Left renal pelvis (tissue), 4 donors: ENCODE data around the gene HPN. TPM values are rescaled to one million over a fixed set of nuclear protein-coding genes. Genes with fewer than 3 reads are reported as not detected.
"Not testable (repeated sequence)": the region's sequence is repeated elsewhere in the genome, so short reads cannot be mapped to it uniquely, and the experiment has no call there.

Source experiments
- DNase-seq, 4 donors: peaks; one replicate each; pipeline ENCODE4 v3.0.0-alpha.2; 2013; ENCODE audit warnings: low read depth in 4 of 4, low spot score in 3 of 4
- polyA plus RNA-seq, 4 donors: library from polyadenylated mRNA; unstranded; fragments of 120-200 nt; gene quantifications; one replicate each; pipeline ENCODE4 v1.2.1, GENCODE V29; 2013; ENCODE audit not compliant: insufficient read length in 4 of 4

HPN gene
- polyA plus RNA-seq, 4 donors, result 2.6 to 118 (median 79.0) TPM

DNA sequence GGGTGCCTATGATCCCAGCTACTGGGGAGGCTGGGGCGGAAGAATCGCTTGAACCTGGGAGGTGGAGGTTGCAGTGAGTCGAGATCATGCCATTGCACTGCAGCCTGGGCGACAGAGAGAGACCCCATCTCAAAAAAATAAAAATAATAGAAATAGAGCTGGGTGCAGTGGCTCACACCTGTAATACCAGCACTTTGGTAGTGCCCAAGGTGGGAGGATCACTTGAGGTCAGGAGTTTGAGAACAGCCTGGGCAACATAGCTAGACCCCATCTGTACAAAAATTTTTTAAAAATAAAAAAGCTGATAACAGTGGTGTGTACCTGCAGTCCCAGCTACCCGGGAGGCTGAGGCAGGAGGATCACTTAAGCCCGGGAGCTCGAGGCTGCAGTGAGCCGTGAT, 34.1 kb upstream of the HPN start:
- not testable (repeated sequence) for DNase-seq

- no peak for DNase-seq
These were observed 32.6 kb upstream of the HPN start for GRCh38 chr19:35008891-35009341.

DNA sequence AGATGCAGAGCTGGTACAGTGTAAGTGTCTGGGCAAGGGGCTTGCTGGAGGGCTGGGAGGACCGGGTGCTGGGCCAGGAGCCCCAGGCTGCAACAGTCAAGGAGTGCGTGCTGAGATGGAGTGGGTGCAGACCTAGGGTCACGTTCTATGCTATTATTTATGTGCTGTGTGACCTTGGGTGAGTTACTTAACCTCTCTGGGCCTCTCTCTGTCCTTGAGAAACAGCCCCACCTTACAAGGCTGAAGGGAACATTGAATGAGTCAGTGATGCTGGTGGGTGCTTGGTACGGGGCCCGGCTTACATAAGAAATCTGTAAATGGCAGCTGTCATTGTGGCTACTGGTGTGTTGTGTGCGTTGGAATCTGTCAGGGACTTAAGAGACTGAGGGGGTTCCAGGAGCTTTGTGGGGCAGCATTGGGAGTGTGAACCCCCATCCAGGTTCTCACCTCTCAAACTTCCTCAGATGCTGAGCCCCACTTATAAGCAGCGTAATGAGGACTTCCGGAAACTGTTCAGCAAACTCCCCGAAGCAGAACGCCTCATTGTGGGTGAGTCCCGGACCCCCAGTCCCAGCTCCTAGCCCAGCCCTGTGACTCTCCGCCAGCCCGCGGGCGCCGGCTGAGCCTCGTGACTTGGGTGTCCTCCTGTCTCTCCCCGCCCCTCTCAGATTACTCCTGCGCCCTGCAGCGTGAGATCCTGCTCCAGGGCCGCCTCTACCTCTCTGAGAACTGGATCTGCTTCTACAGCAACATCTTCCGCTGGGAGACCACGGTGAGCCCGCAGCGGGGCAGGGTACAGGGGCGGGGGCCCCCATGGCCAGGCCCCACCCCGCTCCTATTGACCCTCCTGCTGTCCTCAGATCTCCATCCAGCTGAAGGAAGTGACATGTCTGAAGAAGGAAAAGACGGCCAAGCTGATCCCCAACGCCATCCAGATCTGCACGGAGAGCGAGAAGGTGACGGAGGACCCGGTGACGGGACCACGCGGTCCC, 31.8 kb upstream of the HPN start:
- no peak for DNase-seq

- DNase-seq, result no peak
These were observed 30.3 kb upstream of the HPN start for GRCh38 chr19:35011091-35011689.

DNA sequence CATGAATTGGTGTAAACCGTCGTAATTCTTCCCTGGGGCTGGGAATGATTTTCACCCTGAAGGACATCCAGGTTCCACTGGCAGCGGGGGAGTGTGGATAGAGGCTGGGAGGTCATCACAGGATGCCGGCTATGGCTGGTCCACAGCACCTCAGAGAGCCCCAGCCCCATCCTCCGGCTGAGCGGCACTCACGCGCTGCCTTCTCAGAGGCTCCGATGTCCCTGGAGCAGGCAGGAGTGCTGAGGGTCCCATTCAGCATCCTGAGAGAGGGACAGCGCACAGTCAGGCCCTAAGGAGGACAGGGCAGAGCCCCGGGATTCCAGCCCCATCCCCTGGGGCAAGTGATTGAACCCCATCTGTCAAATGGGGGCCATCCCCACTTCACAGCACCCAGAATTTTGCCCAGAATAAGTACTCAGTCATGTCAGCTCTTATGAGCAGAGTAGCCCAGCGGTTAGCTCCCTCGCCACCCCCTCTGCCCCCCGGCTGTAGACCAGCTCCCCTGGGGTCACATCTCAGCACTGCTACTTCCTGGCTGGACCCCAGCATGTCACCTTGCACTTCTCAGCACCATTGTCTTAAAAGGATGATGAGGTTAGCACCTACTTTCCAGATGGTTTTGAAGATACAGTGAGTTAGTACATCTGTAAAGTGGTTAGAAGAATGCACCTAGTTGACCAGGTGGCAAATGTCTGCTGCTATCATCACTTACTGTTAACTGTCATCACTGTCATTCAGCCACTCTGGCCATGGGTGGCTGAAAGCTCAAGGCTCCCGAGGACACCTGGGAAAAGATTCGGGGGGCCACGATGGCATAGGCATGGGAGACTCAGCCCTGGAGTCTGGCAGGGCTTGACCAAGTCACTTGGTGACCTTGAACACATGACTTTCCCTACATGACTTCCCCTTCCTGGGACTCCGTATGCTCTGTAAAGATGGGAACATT, 29.5 kb upstream of the HPN start:
- DNase-seq, result no peak

GRCh38 chr19:35013041-35013819, 28.3 kb upstream of the HPN start:
- no peak for DNase-seq

DNA sequence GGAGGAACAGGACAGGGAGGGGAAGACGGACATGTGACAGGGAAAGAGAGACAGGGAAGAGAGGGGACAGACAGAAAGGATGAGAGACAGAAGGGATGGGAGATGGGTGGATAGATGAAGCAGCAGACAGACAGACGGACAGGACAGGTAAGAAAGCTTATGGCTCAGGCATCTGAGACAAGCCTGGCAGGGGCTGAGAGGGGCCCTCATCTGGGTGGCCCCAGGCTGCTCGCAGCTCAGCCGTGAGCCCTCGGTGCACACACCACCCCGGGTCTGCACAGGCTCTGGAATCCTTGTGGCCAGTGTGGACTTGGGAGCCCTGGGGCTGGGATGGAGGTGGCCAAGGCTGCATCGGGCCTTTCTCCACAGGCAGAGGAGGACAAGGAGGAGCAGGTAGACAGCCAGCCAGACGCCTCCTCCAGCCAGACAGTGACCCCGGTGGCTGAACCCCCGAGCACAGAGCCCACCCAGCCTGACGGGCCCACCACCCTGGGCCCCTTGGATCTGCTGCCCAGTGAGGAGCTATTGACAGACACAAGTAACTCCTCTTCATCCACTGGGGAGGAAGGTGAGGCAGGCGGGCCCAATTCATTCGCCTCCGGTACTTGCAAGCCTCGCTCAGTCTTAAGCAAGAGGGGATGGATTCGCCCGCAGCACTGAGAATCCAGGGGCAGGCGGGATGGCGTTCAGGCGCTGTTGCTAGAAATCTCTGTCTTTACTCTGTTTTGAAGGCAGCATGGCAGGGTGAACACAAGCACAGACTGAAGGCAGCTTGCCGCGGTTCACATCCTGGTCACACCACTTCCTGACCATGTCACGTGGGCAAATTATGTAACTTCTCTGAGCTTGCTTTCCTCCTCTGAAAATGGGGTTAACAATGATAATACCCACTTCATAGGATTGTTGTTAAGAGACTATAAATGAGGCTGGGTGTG, 27.4 kb upstream of the HPN start:
- no peak for DNase-seq

DNA sequence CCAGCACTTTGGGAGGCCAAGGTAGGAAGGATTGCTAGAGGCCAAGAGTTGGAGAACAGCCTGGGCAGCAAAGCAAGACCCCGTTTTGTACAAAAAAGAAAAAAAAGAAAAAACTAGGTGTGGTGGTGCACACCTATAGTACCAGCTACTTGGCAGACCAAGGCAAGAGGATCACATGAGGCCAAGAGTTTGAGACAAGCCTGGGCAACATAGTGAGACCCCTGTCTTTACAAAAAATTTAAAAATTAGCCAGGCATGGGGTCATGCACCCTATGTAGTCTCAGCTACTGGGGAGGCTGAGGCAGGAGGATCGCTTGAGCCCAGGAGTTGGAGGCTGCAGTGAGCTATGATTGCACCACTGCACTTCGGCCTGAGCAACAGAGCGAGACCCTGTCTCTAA, 26.7 kb upstream of the HPN start:
- not testable (repeated sequence) for DNase-seq

GRCh38 chr19:35015270-35015953, 26.1 kb upstream of the HPN start:
- DNase-seq, result no peak

GRCh38 chr19:35015954-35016351, 25.6 kb upstream of the HPN start:
- no peak for DNase-seq

GRCh38 chr19:35017507-35017906, 24.0 kb upstream of the HPN start:
- no peak for DNase-seq

DNA sequence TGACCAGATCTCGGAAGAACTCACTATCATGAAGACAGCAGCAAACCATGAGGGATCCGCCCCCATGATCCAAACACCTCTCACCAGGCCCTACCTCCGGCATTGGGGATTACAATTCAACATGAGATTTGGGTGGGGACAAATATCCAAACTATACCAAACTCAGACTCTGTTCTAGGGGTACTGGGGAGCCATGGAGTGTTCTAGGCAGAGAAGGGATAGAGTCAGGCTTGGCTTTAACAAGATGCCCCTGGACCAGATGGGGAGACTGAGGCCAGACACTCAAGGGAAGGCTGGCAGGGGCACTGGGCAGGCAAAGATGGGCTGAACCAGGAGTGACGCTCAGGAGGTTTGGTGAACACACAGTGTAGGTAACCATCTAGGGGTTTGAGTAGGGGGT, 23.1 kb upstream of the HPN start:
- no peak for DNase-seq

DNA sequence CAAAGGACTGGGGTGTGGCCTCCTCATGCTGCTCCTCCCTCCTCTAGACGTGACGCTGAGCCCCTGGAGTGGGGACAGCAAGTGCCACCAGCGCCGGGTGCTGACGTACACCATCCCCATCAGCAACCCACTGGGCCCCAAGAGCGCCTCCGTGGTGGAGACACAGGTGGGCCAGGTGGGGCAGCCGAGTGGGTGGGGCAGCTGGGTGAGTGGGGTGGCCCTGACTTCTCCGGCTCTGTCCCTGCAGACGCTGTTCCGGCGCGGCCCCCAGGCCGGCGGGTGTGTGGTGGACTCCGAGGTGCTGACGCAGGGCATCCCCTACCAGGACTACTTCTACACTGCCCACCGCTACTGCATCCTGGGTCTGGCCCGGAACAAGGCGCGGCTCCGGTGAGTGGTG, 22.4 kb upstream of the HPN start:
- no peak for DNase-seq

DNA sequence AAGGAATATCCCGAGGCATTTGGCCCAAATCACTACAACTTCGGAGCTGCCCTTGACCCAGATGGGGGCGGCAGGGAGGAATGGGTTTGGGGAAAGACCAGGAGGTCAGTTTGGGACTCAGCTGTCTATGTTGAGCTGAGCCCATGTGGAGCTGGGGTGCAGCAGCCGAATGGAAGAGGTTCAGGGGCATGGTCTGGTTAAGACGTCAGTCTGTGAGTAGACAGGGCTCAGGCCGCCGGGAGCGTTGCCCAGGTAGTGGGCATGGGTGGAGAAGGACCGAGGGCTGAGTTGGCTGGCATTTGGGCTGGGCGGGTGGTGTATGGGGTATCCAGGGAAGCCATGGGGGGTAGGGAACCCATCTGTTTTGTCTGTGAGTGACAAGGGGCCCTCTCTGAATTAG, 20.5 kb upstream of the HPN start:
- no peak for DNase-seq

- DNase-seq, result no peak
These were observed 19.9 kb upstream of the HPN start for GRCh38 chr19:35021596-35021995.

DNA sequence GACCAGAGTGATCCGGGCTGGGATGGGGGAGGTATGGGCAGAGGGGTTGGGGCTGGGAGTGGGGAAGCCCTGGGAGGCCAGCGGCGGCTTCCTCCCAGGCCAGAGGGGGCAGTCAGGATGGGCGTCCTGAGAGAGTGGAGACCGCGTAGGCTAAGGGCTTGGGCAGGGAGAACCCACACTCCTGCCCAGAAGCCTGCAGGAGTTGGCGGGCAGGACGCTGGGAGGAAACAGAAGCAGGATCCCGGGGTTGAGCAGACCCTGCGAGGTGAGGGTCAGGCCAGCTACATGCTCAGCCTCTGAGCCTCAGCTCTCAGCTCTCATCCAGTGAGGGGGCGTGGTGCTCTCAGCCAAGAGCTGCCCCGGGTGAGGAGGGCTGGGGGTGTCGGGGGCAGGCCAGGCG, 19.1 kb upstream of the HPN start:
- DNase-seq, result no peak

DNA sequence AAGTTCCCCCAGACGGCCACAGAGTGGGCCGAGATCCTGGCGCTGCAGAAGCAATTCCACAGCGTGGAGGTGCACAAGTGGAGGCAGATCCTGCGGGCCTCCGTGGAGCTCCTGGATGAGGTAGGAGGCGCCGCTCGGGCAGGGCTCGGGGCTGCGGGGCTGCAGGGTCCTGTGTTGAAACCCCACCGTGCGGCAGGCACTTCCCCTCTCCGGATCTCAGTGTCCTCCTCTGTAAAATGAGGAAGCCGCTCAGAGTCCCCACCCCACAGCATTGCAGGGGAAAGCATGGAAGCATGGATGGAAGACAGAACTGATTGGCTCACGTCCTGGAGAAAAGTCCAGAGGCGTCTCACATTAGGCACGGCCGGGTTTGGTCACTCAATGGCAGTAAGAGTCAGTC, 18.1 kb upstream of the HPN start:
- DNase-seq, result no peak

DNA sequence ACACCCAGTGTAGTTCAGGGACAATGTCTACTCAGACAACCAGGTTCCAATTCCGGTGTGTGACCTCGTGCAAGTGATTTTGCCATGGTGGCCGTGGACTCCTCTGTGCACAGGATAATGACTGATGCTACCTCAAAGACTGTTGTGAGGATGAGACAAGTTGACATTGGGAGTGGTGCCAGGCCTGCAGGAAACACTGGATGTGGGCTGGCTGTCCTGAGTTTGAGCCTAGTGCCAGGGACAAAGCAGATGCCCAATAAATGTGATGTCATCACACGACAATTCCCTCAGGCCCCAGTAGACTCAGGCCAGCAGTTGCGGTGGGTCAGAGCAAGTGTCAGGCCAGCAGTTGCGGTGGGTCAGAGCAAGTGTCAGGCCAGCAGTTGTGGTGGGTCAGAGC, 17.4 kb upstream of the HPN start:
- no peak for DNase-seq
